ENCODE measurements around the gene CDC42EP3. TPM values are rescaled to one million over a fixed set of nuclear protein-coding genes. Genes with fewer than 3 reads are reported as not detected.

The CDC42EP3 gene
- total RNA-seq, 3 donors from 2014 or later: 19.5 to 35.7 (median 35.7) TPM

- no peak overlapping the region for H3K4me3 ChIP-seq
- no peaks in the 10 kb centered on the region for H3K4me1 ChIP-seq
- H3K36me3 ChIP-seq: no peaks in the 10 kb centered on the region
- no peak overlapping the region for H3K27ac ChIP-seq
- H3K27me3 ChIP-seq: no peaks in the 10 kb centered on the region
- no peak for TF ChIP-seq POLR2A (IDR thresholded peaks at IDR 0.05)
- TF ChIP-seq POLR2AphosphoS5 (IDR thresholded peaks at IDR 0.05): no peak
- no peaks in the 10 kb centered on the region for H3K9me3 ChIP-seq
- intact Hi-C loops (cut with DNase I; ENCODE audit: low total_unique reads): no loop called here
- DNase-seq (ENCODE audit: low spot score in 2 of 2): no peak
Observed at GRCh38 chr2:37602040-37602439, 69.4 kb downstream of the CDC42EP3 start.

GRCh38 chr2:37601569-37601968, 69.9 kb downstream of the CDC42EP3 start:
- no peaks in the 10 kb centered on the region for H3K27me3 ChIP-seq
- H3K4me1 ChIP-seq: no peaks in the 10 kb centered on the region
- TF ChIP-seq POLR2A (IDR thresholded peaks at IDR 0.05) (no peak), CTCF (IDR thresholded peaks at IDR 0.05) (no peak), POLR2AphosphoS5 (IDR thresholded peaks at IDR 0.05) (no peak)
- H3K9me3 ChIP-seq: no peaks in the 10 kb centered on the region
- no peak overlapping the region for H3K27ac ChIP-seq
- intact Hi-C loops (cut with DNase I; ENCODE audit: low total_unique reads): no loop called here
- no peaks in the 10 kb centered on the region for H3K36me3 ChIP-seq
- no peak for DNase-seq (ENCODE audit: low spot score in 2 of 2)
- no peak overlapping the region for H3K4me3 ChIP-seq

- TF ChIP-seq CTCF (IDR thresholded peaks at IDR 0.05) (no peak), POLR2AphosphoS5 (IDR thresholded peaks at IDR 0.05) (no peak), POLR2A (IDR thresholded peaks at IDR 0.05) (no peak)
- peak overlapping the region in 1 of 3 donors; percentile 4 for H3K4me3 ChIP-seq
- intact Hi-C loops (cut with DNase I; ENCODE audit: low total_unique reads): no loop called here
Observed at GRCh38 chr2:37600735-37601134, 70.7 kb downstream of the CDC42EP3 start.

GRCh38 chr2:37599688-37600525, 71.5 kb downstream of the CDC42EP3 start:
- H3K27ac ChIP-seq: no peak overlapping the region
- DNase-seq (ENCODE audit: low spot score in 2 of 2): no peak
- H3K4me3 ChIP-seq: peak overlapping the region in 1 of 3 donors; percentile 4
- no peaks in the 10 kb centered on the region for H3K4me1 ChIP-seq
- no peaks in the 10 kb centered on the region for H3K36me3 ChIP-seq
- intact Hi-C loops (cut with DNase I; ENCODE audit: low total_unique reads): no loop called here
- TF ChIP-seq POLR2A (IDR thresholded peaks at IDR 0.05) (no peak), CTCF (IDR thresholded peaks at IDR 0.05) (no peak), POLR2AphosphoS5 (IDR thresholded peaks at IDR 0.05) (no peak)
- no peaks in the 10 kb centered on the region for H3K9me3 ChIP-seq
- no peaks in the 10 kb centered on the region for H3K27me3 ChIP-seq

More at GRCh38 chr2:37600735-37601134, 70.7 kb downstream of the CDC42EP3 start:
- Histone ChIP-seq H3K36me3 (no peaks in the 10 kb centered on the region), H3K4me1 (no peaks in the 10 kb centered on the region), H3K27me3 (no peaks in the 10 kb centered on the region), H3K27ac (no peak overlapping the region), H3K9me3 (no peaks in the 10 kb centered on the region)
- DNase-seq (ENCODE audit: low spot score in 2 of 2): no peak

- Histone ChIP-seq H3K36me3 (no peaks in the 10 kb centered on the region), H3K9me3 (no peaks in the 10 kb centered on the region), H3K27ac (no peak overlapping the region), H3K27me3 (no peaks in the 10 kb centered on the region), H3K4me1 (no peaks in the 10 kb centered on the region), H3K4me3 (no peak overlapping the region)
- intact Hi-C loops (cut with DNase I; ENCODE audit: low total_unique reads): no loop called here
- no peak for TF ChIP-seq CTCF (IDR thresholded peaks at IDR 0.05)
- no peak for TF ChIP-seq POLR2A (IDR thresholded peaks at IDR 0.05)
- TF ChIP-seq POLR2AphosphoS5 (IDR thresholded peaks at IDR 0.05): no peak
- no peak for DNase-seq (ENCODE audit: low spot score in 2 of 2)
Observed at GRCh38 chr2:37593694-37594093, 77.7 kb downstream of the CDC42EP3 start.
